ENCODE results near the gene IRF5. TPM values are rescaled to one million over a fixed set of nuclear protein-coding genes. Genes with fewer than 3 reads are reported as not detected.

Gene IRF5
- total RNA-seq, 1 donor from 2014 or later = 0.56 TPM

GRCh38 chr7:128954830-128955802 is 17.4 kb downstream of the IRF5 start:
- peak overlapping the region; percentile 43 for H3K27ac Mint-ChIP-seq

GRCh38 chr7:128955981-128956380 is 18.3 kb downstream of the IRF5 start:
- H3K4me1 Mint-ChIP-seq = peaks cover 5% of the 10 kb centered on the region
- H3K36me3 Mint-ChIP-seq = peaks cover 40% of the 10 kb centered on the region
- H3K9me3 Mint-ChIP-seq = no peaks in the 10 kb centered on the region
- TF ChIP-seq CTCF (IDR thresholded peaks at IDR 0.05; ENCODE audit: unreplicated experiment) = no peak
- H3K27ac Mint-ChIP-seq = no peak overlapping the region
- no peak overlapping the region for H3K4me3 Mint-ChIP-seq
- no peaks in the 10 kb centered on the region for H3K27me3 Mint-ChIP-seq (ENCODE audit: low read depth)
- DNase-seq (ENCODE audit: low spot score in 2 of 2, unreplicated experiment in 2 of 2) = no peak

More at GRCh38 chr7:128954830-128955802, 17.4 kb downstream of the IRF5 start:
- no peak overlapping the region for H3K4me3 Mint-ChIP-seq
- no peak for DNase-seq (ENCODE audit: low spot score in 2 of 2, unreplicated experiment in 2 of 2)
- peaks cover 5% of the 10 kb centered on the region for H3K4me1 Mint-ChIP-seq
- no peaks in the 10 kb centered on the region for H3K9me3 Mint-ChIP-seq
- no peaks in the 10 kb centered on the region for H3K27me3 Mint-ChIP-seq (ENCODE audit: low read depth)
- no peak for TF ChIP-seq CTCF (IDR thresholded peaks at IDR 0.05; ENCODE audit: unreplicated experiment)
- peaks cover 40% of the 10 kb centered on the region for H3K36me3 Mint-ChIP-seq

GRCh38 chr7:128959296-128959695 is 21.6 kb downstream of the IRF5 start:
- TF ChIP-seq CTCF (IDR thresholded peaks at IDR 0.05; ENCODE audit: unreplicated experiment) = no peak
- Mint-ChIP-seq H3K9me3 (no peaks in the 10 kb centered on the region), H3K36me3 (peaks cover 50% of the 10 kb centered on the region), H3K4me3 (no peak overlapping the region), H3K27me3 (ENCODE audit: low read depth) (no peaks in the 10 kb centered on the region), H3K4me1 (peaks cover 20% of the 10 kb centered on the region), H3K27ac (no peak overlapping the region)
- DNase-seq (ENCODE audit: low spot score in 2 of 2, unreplicated experiment in 2 of 2) = no peak

GRCh38 chr7:128961030-128961659 is 23.4 kb downstream of the IRF5 start:
- TF ChIP-seq CTCF (IDR thresholded peaks at IDR 0.05; ENCODE audit: unreplicated experiment) = no peak
- peaks cover 20% of the 10 kb centered on the region for H3K4me1 Mint-ChIP-seq
- H3K27me3 Mint-ChIP-seq (ENCODE audit: low read depth) = no peaks in the 10 kb centered on the region
- no peak overlapping the region for H3K4me3 Mint-ChIP-seq
- peaks cover 62% of the 10 kb centered on the region for H3K36me3 Mint-ChIP-seq
- no peak overlapping the region for H3K27ac Mint-ChIP-seq
- no peak for DNase-seq (ENCODE audit: low spot score in 2 of 2, unreplicated experiment in 2 of 2)
- H3K9me3 Mint-ChIP-seq = peaks cover 11% of the 10 kb centered on the region

GRCh38 chr7:128962899-128963298 is 25.2 kb downstream of the IRF5 start:
- no peak for TF ChIP-seq CTCF (IDR thresholded peaks at IDR 0.05; ENCODE audit: unreplicated experiment)
- peak overlapping the region; percentile 28 for H3K27ac Mint-ChIP-seq
- H3K9me3 Mint-ChIP-seq = peaks cover 11% of the 10 kb centered on the region
- peaks cover 65% of the 10 kb centered on the region for H3K36me3 Mint-ChIP-seq
- DNase-seq (ENCODE audit: low spot score in 2 of 2, unreplicated experiment in 2 of 2) = no peak
- H3K4me1 Mint-ChIP-seq = peaks cover 16% of the 10 kb centered on the region
- no peak overlapping the region for H3K4me3 Mint-ChIP-seq
- H3K27me3 Mint-ChIP-seq (ENCODE audit: low read depth) = no peaks in the 10 kb centered on the region
